22Rv1 (cell line): Measurements from ENCODE around the gene DDTL.
"Not testable (repeated sequence)": the region's sequence is repeated elsewhere in the genome, so short reads cannot be mapped to it uniquely, and the experiment has no call there.

Experiments
- H3K27ac ChIP-seq: fragments of 450-650 bp; 2 replicates; pipeline ENCODE4 v1.5.1; 2017
- CTCF ChIP-seq: fragments of 450-650 bp; IDR thresholded peaks from 2 replicates; pipeline ENCODE4 v1.5.1; 2017; ENCODE audit warnings: mild to moderate bottlenecking
- ZFX ChIP-seq: fragments of 450-650 bp; IDR thresholded peaks from 2 replicates; pipeline ENCODE4 v1.6.1; 2017; ENCODE audit warnings: antibody characterized with exemption, borderline replicate concordance

Gene DDTL

DNA sequence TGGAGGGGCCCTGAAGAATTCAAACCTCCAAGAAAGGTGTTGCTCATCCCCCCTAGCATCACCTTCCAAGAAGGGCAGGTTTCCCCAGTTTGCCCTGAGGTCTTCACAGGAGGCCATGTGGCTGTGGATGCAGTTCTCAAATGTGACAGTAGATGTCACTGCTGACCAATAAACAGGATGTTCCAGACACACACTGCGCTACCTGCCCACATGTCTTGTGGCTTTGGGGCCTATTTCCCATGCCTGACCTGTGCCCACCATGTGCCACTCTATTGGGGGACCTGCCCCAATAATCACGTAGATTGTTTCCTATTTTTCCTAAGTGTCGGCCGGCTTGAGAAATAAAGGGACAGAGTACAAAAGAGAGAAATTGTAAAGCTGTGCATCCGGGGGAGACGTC, 17.7 kb downstream of the DDTL start:
- no peak overlapping the region for H3K27ac ChIP-seq
- no peak for TF ChIP-seq CTCF
- no peak for TF ChIP-seq ZFX

- not testable (repeated sequence) for H3K27ac ChIP-seq
Measured at GRCh38 chr22:23986089-23986488, 19.4 kb downstream of the DDTL start.

- H3K27ac ChIP-seq, result not testable (repeated sequence)
Measured at GRCh38 chr22:23986538-23987178, 20.0 kb downstream of the DDTL start.

GRCh38 chr22:23989583-23990244, 23.0 kb downstream of the DDTL start:
- not testable (repeated sequence) for H3K27ac ChIP-seq

DNA sequence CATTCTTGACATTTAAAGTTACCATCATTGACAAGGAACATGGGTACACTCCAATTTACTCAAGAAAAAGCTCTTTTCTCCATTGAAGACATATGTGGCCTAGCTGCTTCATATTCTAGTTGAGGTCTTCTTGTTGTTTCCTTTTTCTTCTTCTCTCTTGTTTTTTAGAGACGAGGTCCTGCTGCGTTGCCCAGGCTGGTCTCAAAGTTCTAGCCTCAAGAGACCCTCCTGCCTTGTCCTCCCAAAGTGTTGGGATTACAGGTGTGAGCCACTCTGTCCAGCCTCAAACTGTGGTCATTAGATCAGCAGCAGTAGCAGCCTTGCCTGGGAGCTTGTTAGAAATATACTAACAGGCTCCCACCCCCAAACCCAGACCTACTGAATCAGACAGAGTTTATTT, 26.4 kb downstream of the DDTL start:
- H3K27ac ChIP-seq, result not testable (repeated sequence)

DNA sequence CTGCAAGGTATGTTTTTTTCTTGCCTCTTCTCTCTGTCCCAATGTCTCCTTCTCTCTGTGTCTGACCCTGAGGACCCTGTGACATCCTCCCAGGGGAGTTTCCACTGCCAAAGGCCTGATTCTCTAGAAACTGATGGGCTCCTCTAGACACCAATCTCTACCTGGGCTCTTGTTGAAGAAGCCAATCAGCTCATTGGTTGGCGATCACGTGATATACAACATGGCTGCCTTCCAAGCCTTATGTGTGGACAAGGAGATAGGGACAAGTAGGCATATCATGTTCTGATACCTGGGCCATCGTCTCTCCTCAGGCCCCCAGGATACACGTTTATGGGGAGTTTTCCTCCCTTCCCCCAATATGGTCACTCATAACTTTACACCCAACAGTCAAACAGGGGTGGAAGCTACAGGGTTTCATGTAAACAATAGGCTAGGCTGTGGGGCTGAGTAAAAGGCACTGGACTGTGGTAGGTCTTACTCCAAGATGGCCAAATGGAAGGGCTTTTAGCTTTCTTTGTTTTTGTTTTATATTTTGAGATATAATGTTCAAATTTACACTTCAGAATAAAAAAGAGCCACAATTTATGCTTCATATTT, 27.0 kb downstream of the DDTL start:
- not testable (repeated sequence) for H3K27ac ChIP-seq

- TF ChIP-seq CTCF (no peak), ZFX (no peak)
- no peak overlapping the region for H3K27ac ChIP-seq
Measured at GRCh38 chr22:23997092-23997491, 30.4 kb downstream of the DDTL start.

GRCh38 chr22:23999779-24000178, 33.1 kb downstream of the DDTL start:
- H3K27ac ChIP-seq, result not testable (repeated sequence)

DNA sequence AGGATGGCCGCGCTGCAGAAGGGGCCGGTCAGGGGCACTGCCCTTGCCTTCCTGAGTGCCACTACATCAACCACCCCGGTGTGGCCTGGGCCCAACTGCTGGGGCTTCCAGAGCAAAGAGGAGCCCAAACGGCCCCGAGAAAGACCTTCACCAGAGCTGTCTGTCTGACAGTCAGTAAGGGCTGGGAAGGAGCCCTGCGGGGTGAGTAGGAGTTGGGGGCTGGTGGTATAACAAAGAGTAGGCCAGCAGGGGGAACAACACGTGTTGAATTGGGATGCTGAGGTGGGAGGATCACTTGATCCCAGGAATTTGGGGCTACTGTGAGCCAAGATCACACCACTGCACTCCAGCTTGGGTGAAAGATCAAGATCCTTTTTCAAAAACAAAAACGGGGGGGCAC, 34.6 kb downstream of the DDTL start:
- no peak overlapping the region for H3K27ac ChIP-seq
- no peak for TF ChIP-seq ZFX
- no peak for TF ChIP-seq CTCF

DNA sequence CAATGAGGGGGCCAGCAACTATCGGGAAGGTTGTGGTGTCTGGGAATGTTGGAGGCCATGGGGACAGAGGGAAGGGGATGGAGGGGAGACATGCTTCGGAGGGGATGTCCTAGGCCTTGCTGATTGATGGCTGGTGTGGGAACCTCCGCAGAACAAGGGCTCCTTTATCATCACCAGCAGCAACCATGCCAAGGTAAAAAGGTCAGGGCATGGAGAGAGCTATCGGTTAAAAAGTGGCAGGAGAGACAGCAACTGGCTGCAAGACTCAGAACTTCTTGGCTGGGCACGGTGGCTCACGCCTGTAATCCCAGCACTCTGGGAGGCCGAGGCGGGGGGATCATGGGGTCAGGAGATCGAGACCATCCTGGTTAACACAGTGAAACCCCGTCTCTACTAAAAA, 35.6 kb downstream of the DDTL start:
- no peak overlapping the region for H3K27ac ChIP-seq
- no peak for TF ChIP-seq ZFX
- TF ChIP-seq CTCF, result no peak

DNA sequence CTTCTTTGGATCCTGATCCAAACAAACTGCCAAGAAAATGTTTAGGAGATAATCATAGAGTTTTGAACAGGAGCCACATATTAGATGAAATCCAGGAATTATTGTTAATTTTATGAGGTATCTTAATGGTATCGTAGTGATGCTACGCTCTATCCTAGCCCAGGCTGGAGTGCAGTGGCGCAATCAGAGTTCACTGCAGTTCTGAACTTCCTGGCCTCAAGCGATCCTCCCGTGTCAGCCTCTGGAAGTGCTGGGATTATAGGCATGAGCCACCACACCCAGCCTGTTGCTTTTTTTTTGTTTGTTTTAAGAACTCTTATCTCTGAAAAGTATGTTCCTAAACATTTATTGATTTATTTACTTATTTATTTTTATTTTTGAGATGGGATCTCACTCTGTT, 36.2 kb downstream of the DDTL start:
- no peak overlapping the region for H3K27ac ChIP-seq
- no peak for TF ChIP-seq ZFX
- no peak for TF ChIP-seq CTCF
